GM19452 (cell line): Measurements from ENCODE around the gene ALG1.

Experiments used
- ATAC-seq: cut with Tn5 transposase; IDR thresholded peaks from one replicate; pipeline ENCODE4 v1.9.1; 2021; ENCODE audit not compliant: unreplicated experiment

Gene ALG1

GRCh38 chr16:5071681-5072333, at the start of gene ALG1:
Gene ALG1, plus strand, starts transcription at chr16:5071843. Its CDS starts 7 bp downstream, at chr16:5071850.
- peak; percentile 90 for ATAC-seq

- no peak for ATAC-seq
These were observed 49.1 kb upstream of the ALG1 start for GRCh38 chr16:5022521-5022920.

- ATAC-seq, result no peak
These were observed 47.0 kb upstream of the ALG1 start for GRCh38 chr16:5024632-5025031.

- ATAC-seq, result no peak
These were observed 46.4 kb upstream of the ALG1 start for GRCh38 chr16:5025171-5025632.

- ATAC-seq, result no peak
These were observed 45.0 kb upstream of the ALG1 start for GRCh38 chr16:5026664-5027063.

- ATAC-seq, result no peak
These were observed 44.6 kb upstream of the ALG1 start for GRCh38 chr16:5027086-5027485.

GRCh38 chr16:5027575-5028235, 43.9 kb upstream of the ALG1 start:
- no peak for ATAC-seq

GRCh38 chr16:5028950-5029475, 42.6 kb upstream of the ALG1 start:
- ATAC-seq, result no peak

- no peak for ATAC-seq
These were observed 41.3 kb upstream of the ALG1 start for GRCh38 chr16:5030251-5030870.

GRCh38 chr16:5031601-5032000, 40.0 kb upstream of the ALG1 start:
- no peak for ATAC-seq

- no peak for ATAC-seq
These were observed 38.9 kb upstream of the ALG1 start for GRCh38 chr16:5032748-5033167.

- peak; percentile 79 for ATAC-seq
These were observed 38.1 kb upstream of the ALG1 start, which contains the start of gene NAGPA for GRCh38 chr16:5033256-5034166. Gene NAGPA, minus strand, starts transcription at chr16:5033935. Its CDS starts 21 bp downstream, at chr16:5033914.

- no peak for ATAC-seq
These were observed 37.5 kb upstream of the ALG1 start for GRCh38 chr16:5034167-5034523.

GRCh38 chr16:5035909-5036227, 35.8 kb upstream of the ALG1 start:
- no peak for ATAC-seq

- no peak for ATAC-seq
These were observed 35.2 kb upstream of the ALG1 start for GRCh38 chr16:5036228-5037156.

GRCh38 chr16:5040451-5040850, 31.2 kb upstream of the ALG1 start:
- no peak for ATAC-seq

- peak; percentile 69 for ATAC-seq
These were observed 30.0 kb upstream of the ALG1 start for GRCh38 chr16:5041600-5042133.

- ATAC-seq, result no peak
These were observed 29.0 kb upstream of the ALG1 start for GRCh38 chr16:5042574-5043171.

- ATAC-seq, result no peak
These were observed 27.6 kb upstream of the ALG1 start for GRCh38 chr16:5044011-5044540.
